ENCODE data around the gene MED20.

Gene MED20

GRCh38 chr6:41914869-41915530, 5.9 kb downstream of the MED20 start:
- DNase-seq (ENCODE audit: low read depth in 2 of 2, low spot score in 1 of 2), result no peak

- no peak for DNase-seq (ENCODE audit: low read depth in 2 of 2, low spot score in 1 of 2)
Observed at GRCh38 chr6:41914343-41914742, 6.6 kb downstream of the MED20 start.

DNA sequence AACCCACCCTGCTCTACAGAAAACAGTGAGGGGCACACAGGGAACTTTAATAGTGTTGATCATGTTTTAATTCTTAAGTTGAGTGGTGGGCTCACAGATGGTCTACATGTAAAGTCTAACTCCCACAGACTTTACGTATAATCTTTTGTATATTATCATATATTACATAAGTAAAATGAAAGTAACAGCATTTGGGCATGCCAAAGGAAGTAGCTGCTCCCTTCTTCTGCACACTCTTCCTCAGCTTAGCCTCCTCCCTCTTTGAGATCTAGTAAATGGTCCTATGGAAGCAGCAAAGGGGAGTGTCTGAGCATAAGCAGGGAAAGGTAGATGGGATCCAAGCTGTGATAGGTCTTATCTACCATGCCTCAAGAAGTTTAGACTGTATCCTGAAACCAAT, 11.2 kb downstream of the MED20 start:
- no peak for DNase-seq (ENCODE audit: low read depth in 2 of 2, low spot score in 1 of 2)

- peak in 1 of 2 donors; percentile 37 for DNase-seq (ENCODE audit: low read depth in 2 of 2, low spot score in 1 of 2)
Observed at GRCh38 chr6:41901882-41902519, 18.9 kb downstream of the MED20 start.

DNA sequence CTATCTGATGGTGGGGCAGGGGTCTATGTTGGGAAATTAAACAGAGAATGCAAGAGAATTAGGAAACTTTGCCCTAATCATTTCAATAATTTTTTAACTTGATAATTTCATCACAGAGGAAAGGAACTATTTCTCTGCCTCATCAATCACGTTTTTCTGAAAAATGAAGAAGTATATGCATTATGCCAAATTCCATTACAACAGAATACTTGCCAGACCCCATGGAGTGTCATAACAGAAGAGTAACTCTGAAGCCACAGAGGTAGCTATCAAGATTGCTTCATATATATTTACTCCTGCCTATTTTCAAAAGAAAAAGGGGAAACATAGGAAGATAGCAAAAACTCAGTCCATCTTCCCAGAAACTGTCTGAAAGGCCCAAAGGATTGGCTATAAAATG, 20.1 kb downstream of the MED20 start:
- no peak for DNase-seq (ENCODE audit: low read depth in 2 of 2, low spot score in 1 of 2)

DNA sequence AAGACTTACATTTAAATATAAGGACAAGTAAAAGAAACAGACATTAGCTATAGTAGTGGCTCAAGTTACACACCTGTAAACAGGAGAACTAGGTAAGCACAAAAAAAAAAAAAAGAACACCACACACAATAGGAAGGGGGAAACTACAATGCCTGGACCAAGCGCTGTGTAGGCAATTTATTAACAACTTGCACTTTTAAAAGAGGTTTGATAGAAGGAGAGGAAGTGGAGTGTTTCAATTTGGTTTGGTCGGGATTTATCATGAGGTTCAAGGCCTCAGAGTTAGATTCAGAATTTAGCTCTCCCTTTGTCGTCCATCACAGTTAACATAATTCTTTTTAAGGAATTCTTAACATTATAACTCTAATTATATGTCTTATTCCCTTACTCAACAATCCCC, 24.7 kb downstream of the MED20 start:
- DNase-seq (ENCODE audit: low read depth in 2 of 2, low spot score in 1 of 2), result no peak

- DNase-seq (ENCODE audit: low read depth in 2 of 2, low spot score in 1 of 2), result peak; percentile 80 to 87
Observed at GRCh38 chr6:41895300-41896233, 25.4 kb downstream of the MED20 start, which contains the start of gene USP49. USP49 (minus strand) TSS chr6:41895375; CDS start chr6:41806983, 88,392 bp downstream.

- DNase-seq (ENCODE audit: low read depth in 2 of 2, low spot score in 1 of 2), result peak in 1 of 2 donors; percentile 12
Observed at GRCh38 chr6:41894366-41895299, 26.3 kb downstream of the MED20 start.

DNA sequence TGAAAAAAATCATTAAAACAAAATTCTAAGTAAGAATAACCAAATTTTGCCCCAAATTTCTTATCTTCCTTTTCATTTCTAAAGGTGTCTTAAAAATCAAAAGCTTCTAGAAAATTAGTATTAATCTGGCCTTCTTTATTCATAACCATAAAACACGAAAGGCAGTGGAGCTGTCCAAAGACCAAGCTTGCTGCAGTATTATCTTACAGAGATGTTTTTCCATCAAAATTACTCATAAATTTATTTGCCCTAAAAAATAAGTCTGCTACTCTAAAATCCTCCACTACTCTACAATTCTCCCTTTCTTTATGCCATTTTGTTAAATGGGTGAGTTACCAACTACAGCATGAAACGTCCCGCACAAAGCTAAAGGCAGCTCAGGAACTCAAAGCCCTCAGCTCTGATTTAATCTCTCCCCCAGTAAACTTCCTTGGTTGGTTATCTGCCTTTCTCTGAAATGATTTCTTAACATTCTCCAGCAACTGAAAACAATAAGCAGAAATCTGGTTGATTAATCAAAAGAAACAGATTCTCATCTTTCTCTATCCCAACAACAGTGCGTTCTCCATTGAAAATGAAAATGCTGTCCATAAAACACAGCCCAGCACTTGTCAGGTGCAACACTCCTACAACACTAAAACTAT, 27.9 kb downstream of the MED20 start:
- no peak for DNase-seq (ENCODE audit: low read depth in 2 of 2, low spot score in 1 of 2)

- DNase-seq (ENCODE audit: low read depth in 2 of 2, low spot score in 1 of 2), result no peak
Observed at GRCh38 chr6:41887331-41887751, 33.6 kb downstream of the MED20 start.

DNA sequence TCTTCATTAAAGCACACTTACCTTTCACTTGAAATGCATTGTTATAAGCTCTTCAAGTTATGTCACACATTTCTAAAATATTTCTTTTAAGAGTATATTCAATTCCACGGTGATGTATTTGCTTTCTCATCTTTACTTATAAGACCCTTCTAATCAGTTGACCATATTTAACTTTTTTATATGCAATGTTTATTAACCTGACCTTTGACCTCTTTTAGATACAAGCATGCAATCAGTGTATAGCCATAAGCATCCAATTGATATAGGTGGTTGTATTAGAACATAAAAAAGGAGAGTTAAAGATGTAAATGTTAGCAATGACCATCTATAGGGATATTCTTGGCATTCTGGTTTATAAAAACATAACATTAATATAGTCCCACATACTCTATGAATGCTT, 35.0 kb downstream of the MED20 start:
- no peak for DNase-seq (ENCODE audit: low read depth in 2 of 2, low spot score in 1 of 2)

GRCh38 chr6:41884957-41885356, 36.0 kb downstream of the MED20 start:
- no peak for DNase-seq (ENCODE audit: low read depth in 2 of 2, low spot score in 1 of 2)

- DNase-seq (ENCODE audit: low read depth in 2 of 2, low spot score in 1 of 2), result no peak
Observed at GRCh38 chr6:41881506-41881905, 39.4 kb downstream of the MED20 start.

GRCh38 chr6:41878961-41879405, 42.0 kb downstream of the MED20 start:
- no peak for DNase-seq (ENCODE audit: low read depth in 2 of 2, low spot score in 1 of 2)

- no peak for DNase-seq (ENCODE audit: low read depth in 2 of 2, low spot score in 1 of 2)
Observed at GRCh38 chr6:41878246-41878645, 42.7 kb downstream of the MED20 start.

GRCh38 chr6:41877051-41877680, 43.8 kb downstream of the MED20 start:
- no peak for DNase-seq (ENCODE audit: low read depth in 2 of 2, low spot score in 1 of 2)

DNA sequence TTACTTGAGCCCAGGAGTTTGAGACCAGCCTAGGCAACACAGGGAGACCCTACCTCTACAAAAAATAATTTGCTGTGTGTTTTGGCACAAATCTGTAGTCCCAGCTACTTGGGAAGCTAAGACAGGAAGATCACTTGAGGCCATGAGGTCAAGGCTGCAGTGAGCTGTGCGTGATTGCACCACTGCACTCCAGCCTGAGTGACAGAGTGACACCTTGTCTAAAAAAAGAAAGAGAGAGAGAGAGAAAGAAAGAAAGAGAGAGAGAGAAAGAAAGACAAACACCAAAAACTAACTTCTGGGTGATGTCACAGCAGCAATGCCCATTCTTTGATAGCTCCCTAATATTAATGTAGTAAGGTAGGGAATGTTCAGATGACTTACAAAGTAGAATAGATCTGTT, 46.2 kb downstream of the MED20 start:
- DNase-seq (ENCODE audit: low read depth in 2 of 2, low spot score in 1 of 2), result no peak

DNA sequence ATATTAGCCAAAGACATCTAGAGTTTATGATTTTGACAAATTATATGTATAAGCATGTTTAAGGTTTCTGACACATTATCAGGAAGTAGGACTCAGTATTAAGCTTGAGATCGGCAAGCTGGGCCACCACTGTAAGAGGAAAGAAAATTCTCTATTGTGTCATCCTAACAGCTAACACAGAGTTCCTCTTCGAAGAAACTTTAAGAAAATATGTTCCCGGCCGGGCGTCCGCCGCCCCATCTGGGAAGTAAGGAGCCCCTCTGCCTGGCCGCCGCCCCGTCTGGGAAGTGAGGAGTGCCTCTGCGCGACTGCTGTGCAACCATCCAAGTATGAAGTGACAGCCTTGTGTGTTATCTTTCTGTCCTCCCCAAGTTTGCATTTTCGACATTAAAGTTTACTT, 48.8 kb downstream of the MED20 start:
- DNase-seq (ENCODE audit: low read depth in 2 of 2, low spot score in 1 of 2), result no peak

GRCh38 chr6:41871691-41872090, 49.2 kb downstream of the MED20 start:
- DNase-seq (ENCODE audit: low read depth in 2 of 2, low spot score in 1 of 2), result no peak

DNA sequence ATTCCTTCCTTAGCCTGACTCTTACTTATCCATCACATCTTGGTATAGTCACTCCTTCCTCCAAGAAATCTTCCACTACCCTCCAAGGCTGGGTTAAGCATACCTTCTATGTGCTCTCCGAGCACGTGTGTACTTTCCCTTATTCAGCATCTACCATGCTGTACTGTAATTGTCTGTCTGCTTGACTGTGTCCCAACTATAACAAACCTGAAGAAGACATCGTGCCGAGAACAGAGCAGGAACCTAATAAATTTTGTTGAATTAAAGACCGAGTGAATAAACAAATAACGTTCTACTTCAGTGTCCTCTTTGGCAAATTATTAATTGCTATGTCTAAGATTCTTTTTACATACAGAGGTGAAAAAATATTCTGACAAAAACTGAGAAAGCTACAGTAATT, 61.6 kb downstream of the MED20 start:
- no peak for DNase-seq (ENCODE audit: low read depth in 2 of 2, low spot score in 1 of 2)
